ENCODE results near the gene LINGO1. TPM values are rescaled to one million over a fixed set of nuclear protein-coding genes. Genes with fewer than 3 reads are reported as not detected.

Gene LINGO1
- total and polyA plus RNA-seq, 4 donors, result 0.50 to 1.6 (median 0.75) TPM; not detected in 1

GRCh38 chr15:77623755-77624524 lies 8.8 kb downstream of the LINGO1 start:
- H3K27ac ChIP-seq (ENCODE audit: low read depth in 1 of 2, low read length in 2 of 2), result no peak overlapping the region
- no peaks in the 10 kb centered on the region for H3K36me3 ChIP-seq (ENCODE audit: control insufficient read depth in 4 of 4, insufficient read depth in 3 of 4, low read depth in 1 of 4, low read length in 3 of 4)
- H3K4me1 ChIP-seq (ENCODE audit: control insufficient read depth in 4 of 4, insufficient read depth in 4 of 4, low read length in 3 of 4), result no peaks in the 10 kb centered on the region
- no peak for DNase-seq (ENCODE audit: low spot score)
- no peak overlapping the region for H3K4me3 ChIP-seq (ENCODE audit: low read depth in 1 of 3, low read length in 3 of 3)
- H3K27me3 ChIP-seq (ENCODE audit: control insufficient read depth in 4 of 4, insufficient read depth in 4 of 4, low read length in 3 of 4), result no peaks in the 10 kb centered on the region
- H3K9ac ChIP-seq (ENCODE audit: low read depth in 1 of 2, low read length in 2 of 2), result no peak overlapping the region
- TF ChIP-seq RAD21 (IDR thresholded peaks at IDR 0.05) (no peak), SP1 (IDR thresholded peaks at IDR 0.05) (no peak), YY1 (IDR thresholded peaks at IDR 0.05) (no peak), ATF3 (IDR thresholded peaks at IDR 0.05) (no peak), GABPA (IDR thresholded peaks at IDR 0.05 in 1 of 2, conservative IDR thresholded peaks at IDR 0.05 in 1 of 2) (no peak), RXRA (IDR thresholded peaks at IDR 0.05) (no peak), FOXA2 (IDR thresholded peaks at IDR 0.05) (no peak), FOXA1 (IDR thresholded peaks at IDR 0.05) (no peak), NR2F2 (IDR thresholded peaks at IDR 0.05) (no peak), HNF4G (IDR thresholded peaks at IDR 0.05) (no peak), TAF1 (conservative IDR thresholded peaks at IDR 0.05) (no peak), ZBTB33 (IDR thresholded peaks at IDR 0.05) (no peak), EGR1 (IDR thresholded peaks at IDR 0.05; ENCODE audit: low read depth in 2 of 2) (no peak), JUND (IDR thresholded peaks at IDR 0.05) (no peak), MAX (IDR thresholded peaks at IDR 0.05) (no peak), REST (IDR thresholded peaks at IDR 0.05) (no peak), CTCF (IDR thresholded peaks at IDR 0.05; ENCODE audit: low read depth, low read length, missing input control) (no peak), HNF4A (conservative IDR thresholded peaks at IDR 0.05) (no peak)
- peaks cover 0 to 4% (median 0%) of the 10 kb centered on the region in 4 donors for H3K9me3 ChIP-seq (ENCODE audit: control insufficient read depth in 4 of 4, low read length in 3 of 4)
- 83% methylated on average over 11 of the region's 11 CpGs for WGBS

Measured in liver (tissue), 9 donors.